Measurements from ENCODE around the gene CPEB4. TPM values are rescaled to one million over a fixed set of nuclear protein-coding genes. Genes with fewer than 3 reads are reported as not detected.

The CPEB4 gene
- total RNA-seq, 1 donor from 2014 or later = 11.3 TPM

- peaks cover 5% of the 10 kb centered on the region for H3K4me1 Mint-ChIP-seq
- no peak for DNase-seq (ENCODE audit: low read depth, low spot score)
- H3K9me3 Mint-ChIP-seq = no peaks in the 10 kb centered on the region
- no peak for TF ChIP-seq CTCF (conservative IDR thresholded peaks at IDR 0.05)
- H3K36me3 Mint-ChIP-seq (ENCODE audit: low read depth) = no peaks in the 10 kb centered on the region
- H3K27ac Mint-ChIP-seq (ENCODE audit: unreplicated experiment) = no peak overlapping the region
- no peaks in the 10 kb centered on the region for H3K27me3 Mint-ChIP-seq (ENCODE audit: low read depth)
- no peak overlapping the region for H3K4me3 Mint-ChIP-seq
These were observed 30.9 kb upstream of the CPEB4 start for GRCh38 chr5:173857234-173857633.

GRCh38 chr5:173858021-173858669, 30.0 kb upstream of the CPEB4 start:
- Mint-ChIP-seq H3K27ac (ENCODE audit: unreplicated experiment) (no peak overlapping the region), H3K9me3 (no peaks in the 10 kb centered on the region)

GRCh38 chr5:173858670-173859407, 29.3 kb upstream of the CPEB4 start:
- no peak for TF ChIP-seq CTCF (conservative IDR thresholded peaks at IDR 0.05)
- H3K4me3 Mint-ChIP-seq = no peak overlapping the region
- H3K27me3 Mint-ChIP-seq (ENCODE audit: low read depth) = no peaks in the 10 kb centered on the region
- no peak overlapping the region for H3K27ac Mint-ChIP-seq (ENCODE audit: unreplicated experiment)
- H3K36me3 Mint-ChIP-seq (ENCODE audit: low read depth) = no peaks in the 10 kb centered on the region
- DNase-seq (ENCODE audit: low read depth, low spot score) = no peak
- peaks cover 13% of the 10 kb centered on the region for H3K4me1 Mint-ChIP-seq
- no peaks in the 10 kb centered on the region for H3K9me3 Mint-ChIP-seq

More at GRCh38 chr5:173858021-173858669, 30.0 kb upstream of the CPEB4 start:
- no peak for DNase-seq (ENCODE audit: low read depth, low spot score)
- Mint-ChIP-seq H3K27me3 (ENCODE audit: low read depth) (no peaks in the 10 kb centered on the region), H3K4me3 (no peak overlapping the region), H3K36me3 (ENCODE audit: low read depth) (no peaks in the 10 kb centered on the region), H3K4me1 (peaks cover 6% of the 10 kb centered on the region)
- no peak for TF ChIP-seq CTCF (conservative IDR thresholded peaks at IDR 0.05)

- H3K9me3 Mint-ChIP-seq = no peaks in the 10 kb centered on the region
- H3K36me3 Mint-ChIP-seq (ENCODE audit: low read depth) = no peaks in the 10 kb centered on the region
- TF ChIP-seq CTCF (conservative IDR thresholded peaks at IDR 0.05) = no peak
- no peaks in the 10 kb centered on the region for H3K27me3 Mint-ChIP-seq (ENCODE audit: low read depth)
- H3K4me1 Mint-ChIP-seq = peaks cover 14% of the 10 kb centered on the region
- H3K27ac Mint-ChIP-seq (ENCODE audit: unreplicated experiment) = no peak overlapping the region
- no peak overlapping the region for H3K4me3 Mint-ChIP-seq
- no peak for DNase-seq (ENCODE audit: low read depth, low spot score)
These were observed 28.6 kb upstream of the CPEB4 start for GRCh38 chr5:173859408-173860159.

GRCh38 chr5:173862047-173862477, 26.1 kb upstream of the CPEB4 start:
- no peak for TF ChIP-seq CTCF (conservative IDR thresholded peaks at IDR 0.05)
- Mint-ChIP-seq H3K27ac (ENCODE audit: unreplicated experiment) (no peak overlapping the region), H3K4me3 (no peak overlapping the region), H3K36me3 (ENCODE audit: low read depth) (no peaks in the 10 kb centered on the region), H3K27me3 (ENCODE audit: low read depth) (no peaks in the 10 kb centered on the region), H3K4me1 (peaks cover 18% of the 10 kb centered on the region), H3K9me3 (no peaks in the 10 kb centered on the region)
- no peak for DNase-seq (ENCODE audit: low read depth, low spot score)
